A549 (cell line): ENCODE results near the gene TRAPPC11.

Experiments used
- CHD2 ChIP-seq: fragments of 150-350 bp; IDR thresholded peaks from 2 replicates; pipeline ENCODE4 v1.6.1; 2014; ENCODE audit warnings: low read length; ENCODE audit not compliant: partially characterized antibody
- CHD4 ChIP-seq: fragments of 200-600 bp; sonication (generic); IDR thresholded peaks from 2 replicates; pipeline ENCODE4 v1.6.1; 2016; ENCODE audit warnings: antibody characterized with exemption, mild to moderate bottlenecking, borderline replicate concordance
- EP300 ChIP-seq, 2 experiments: fragments of >200 bp; sonication (Bioruptor Twin); formaldehyde crosslinking; IDR thresholded peaks; 2 replicates in 1 of 2; 3 replicates in 1 of 2; pipeline ENCODE4 v1.6.1; 2016 to 2017
- HDAC2 ChIP-seq: fragments of 200-600 bp; sonication (generic); IDR thresholded peaks from 2 replicates; pipeline ENCODE4 v1.6.1; 2016
- JUN ChIP-seq, 2 experiments: fragments of >200 bp; sonication (Bioruptor Twin); formaldehyde crosslinking; IDR thresholded peaks; 2 replicates in 1 of 2; 3 replicates in 1 of 2; pipeline ENCODE4 v1.6.1; 2016 to 2017
- MYC ChIP-seq: IDR thresholded peaks from 2 replicates; pipeline ENCODE4 v1.6.1; 2012; ENCODE audit warnings: mild to moderate bottlenecking, inconsistent platforms, low read length, improper control_type of control experiment, borderline replicate concordance
- POLR2A ChIP-seq: IDR thresholded peaks from 2 replicates; pipeline ENCODE4 v1.6.1; 2012; ENCODE audit warnings: mild to moderate bottlenecking, low read length
- RAD21 ChIP-seq, 2 experiments: fragments of >200 bp in 1 of 2; sonication (Bioruptor Twin) in 1 of 2; formaldehyde crosslinking in 1 of 2; IDR thresholded peaks in 1 of 2; conservative IDR thresholded peaks in 1 of 2; 2 replicates in 1 of 2; 3 replicates in 1 of 2; pipeline ENCODE4 v1.6.1; 2012 to 2018; ENCODE audit warnings: inconsistent platforms in 1 of 2
- RFX5 ChIP-seq: fragments of 450-650 bp; IDR thresholded peaks from 2 replicates; pipeline ENCODE4 v1.7.1; 2014; ENCODE audit warnings: antibody characterized with exemption, mild to moderate bottlenecking, moderate library complexity
- ZFP36 ChIP-seq: fragments of 450-650 bp; IDR thresholded peaks from 2 replicates; pipeline ENCODE4 v1.6.1; 2014; ENCODE audit warnings: borderline replicate concordance; ENCODE audit not compliant: partially characterized antibody
- TF ChIP-seq, protein P1 (sequence below): fragments of >200 bp; sonication (Bioruptor Twin); formaldehyde crosslinking; IDR thresholded peaks from 3 replicates; pipeline ENCODE4 v1.5.1; 2016
- TF ChIP-seq, protein P2 (sequence below): fragments of >200 bp; sonication (Bioruptor Twin); formaldehyde crosslinking; IDR thresholded peaks from 3 replicates; pipeline ENCODE4 v1.6.1; 2016
- TF ChIP-seq, protein P3 (sequence below): fragments of 250-450 bp; sonication (Bioruptor Pico); IDR thresholded peaks from 2 replicates; pipeline ENCODE4 v1.5.0; 2021; ENCODE audit warnings: mild to moderate bottlenecking, moderate library complexity, borderline replicate concordance

DNA sequence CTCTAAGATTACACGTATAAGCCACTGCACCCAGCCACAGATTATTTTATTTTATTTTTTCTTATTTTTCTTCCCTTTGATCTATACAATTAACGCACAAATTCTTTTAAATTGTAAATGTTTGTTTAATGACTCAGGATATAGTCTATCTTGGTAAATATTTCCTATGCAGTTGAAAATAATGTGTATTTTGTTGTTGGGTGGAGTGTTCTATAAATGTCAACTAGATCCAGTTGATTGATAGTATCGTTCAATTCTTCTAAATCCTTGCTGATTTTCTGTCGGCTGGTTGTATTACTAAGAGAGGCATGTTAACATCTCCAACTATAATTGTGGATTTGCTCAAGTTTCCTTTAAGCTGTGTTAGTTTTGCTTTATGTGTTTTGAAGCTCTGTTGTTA, 92.0 kb downstream of the TRAPPC11 start:
- TF ChIP-seq, protein P1, sequence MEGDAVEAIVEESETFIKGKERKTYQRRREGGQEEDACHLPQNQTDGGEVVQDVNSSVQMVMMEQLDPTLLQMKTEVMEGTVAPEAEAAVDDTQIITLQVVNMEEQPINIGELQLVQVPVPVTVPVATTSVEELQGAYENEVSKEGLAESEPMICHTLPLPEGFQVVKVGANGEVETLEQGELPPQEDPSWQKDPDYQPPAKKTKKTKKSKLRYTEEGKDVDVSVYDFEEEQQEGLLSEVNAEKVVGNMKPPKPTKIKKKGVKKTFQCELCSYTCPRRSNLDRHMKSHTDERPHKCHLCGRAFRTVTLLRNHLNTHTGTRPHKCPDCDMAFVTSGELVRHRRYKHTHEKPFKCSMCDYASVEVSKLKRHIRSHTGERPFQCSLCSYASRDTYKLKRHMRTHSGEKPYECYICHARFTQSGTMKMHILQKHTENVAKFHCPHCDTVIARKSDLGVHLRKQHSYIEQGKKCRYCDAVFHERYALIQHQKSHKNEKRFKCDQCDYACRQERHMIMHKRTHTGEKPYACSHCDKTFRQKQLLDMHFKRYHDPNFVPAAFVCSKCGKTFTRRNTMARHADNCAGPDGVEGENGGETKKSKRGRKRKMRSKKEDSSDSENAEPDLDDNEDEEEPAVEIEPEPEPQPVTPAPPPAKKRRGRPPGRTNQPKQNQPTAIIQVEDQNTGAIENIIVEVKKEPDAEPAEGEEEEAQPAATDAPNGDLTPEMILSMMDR: no peak
- TF ChIP-seq RAD21 (conservative IDR thresholded peaks at IDR 0.05 in 1 of 2, IDR thresholded peaks at IDR 0.05 in 1 of 2) (no peak), HDAC2 (no peak), POLR2A (no peak), MYC (no peak), CHD2 (no peak), RFX5 (no peak), CHD4 (no peak), EP300 (IDR thresholded peaks at IDR 0.05) (no peak), JUN (IDR thresholded peaks at IDR 0.05) (no peak), ZFP36 (no peak)
- TF ChIP-seq, protein P2, sequence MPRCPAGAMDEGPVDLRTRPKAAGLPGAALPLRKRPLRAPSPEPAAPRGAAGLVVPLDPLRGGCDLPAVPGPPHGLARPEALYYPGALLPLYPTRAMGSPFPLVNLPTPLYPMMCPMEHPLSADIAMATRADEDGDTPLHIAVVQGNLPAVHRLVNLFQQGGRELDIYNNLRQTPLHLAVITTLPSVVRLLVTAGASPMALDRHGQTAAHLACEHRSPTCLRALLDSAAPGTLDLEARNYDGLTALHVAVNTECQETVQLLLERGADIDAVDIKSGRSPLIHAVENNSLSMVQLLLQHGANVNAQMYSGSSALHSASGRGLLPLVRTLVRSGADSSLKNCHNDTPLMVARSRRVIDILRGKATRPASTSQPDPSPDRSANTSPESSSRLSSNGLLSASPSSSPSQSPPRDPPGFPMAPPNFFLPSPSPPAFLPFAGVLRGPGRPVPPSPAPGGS: no peak
- TF ChIP-seq, protein P3, sequence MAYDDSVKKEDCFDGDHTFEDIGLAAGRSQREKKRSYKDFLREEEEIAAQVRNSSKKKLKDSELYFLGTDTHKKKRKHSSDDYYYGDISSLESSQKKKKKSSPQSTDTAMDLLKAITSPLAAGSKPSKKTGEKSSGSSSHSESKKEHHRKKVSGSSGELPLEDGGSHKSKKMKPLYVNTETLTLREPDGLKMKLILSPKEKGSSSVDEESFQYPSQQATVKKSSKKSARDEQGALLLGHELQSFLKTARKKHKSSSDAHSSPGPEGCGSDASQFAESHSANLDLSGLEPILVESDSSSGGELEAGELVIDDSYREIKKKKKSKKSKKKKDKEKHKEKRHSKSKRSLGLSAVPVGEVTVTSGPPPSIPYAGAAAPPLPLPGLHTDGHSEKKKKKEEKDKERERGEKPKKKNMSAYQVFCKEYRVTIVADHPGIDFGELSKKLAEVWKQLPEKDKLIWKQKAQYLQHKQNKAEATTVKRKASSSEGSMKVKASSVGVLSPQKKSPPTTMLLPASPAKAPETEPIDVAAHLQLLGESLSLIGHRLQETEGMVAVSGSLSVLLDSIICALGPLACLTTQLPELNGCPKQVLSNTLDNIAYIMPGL (CRISPR knock-in tag): no peak
